IMR-90 (cell line): ENCODE results near the gene ELF5. TPM values are rescaled to one million over a fixed set of nuclear protein-coding genes. Genes with fewer than 3 reads are reported as not detected.
A peak's percentile ranks its signal among the peaks of the same experiment; 100 is the strongest.

Source experiments
- ATAC-seq: fragments of 200-7000 bp; cut with Tn5 transposase; 2 replicates; pipeline ENCODE4 v1.9.1; 2020; ENCODE audit warnings: low read depth, mild to moderate bottlenecking, moderate library complexity
- BruUV-seq: library from RNA; stranded (reverse); fragments of 400-500 nt; replicated peaks from 2 replicates; lab custom pipeline; 2021; lab: Mats Ljungman, UMichigan
- CTCF ChIA-PET: fragments of 300-600 bp; formaldehyde crosslinking; extraction: SDS; loops from one replicate; lab custom pipeline; 2021; ENCODE audit warnings: antibody characterized with exemption; lab: Yijun Ruan, JAX
- POLR2A ChIA-PET: fragments of 300-600 bp; sonication (Branson Sonifier 250); formaldehyde crosslinking; loops from one replicate; lab custom pipeline; 2022; ENCODE audit warnings: antibody characterized with exemption; ENCODE audit not compliant: unreplicated experiment; lab: Charles Lee
- DNase-seq: peaks from one replicate; pipeline ENCODE4 v3.0.0; 2013
- H2AFZ ChIP-seq: replicated peaks from 2 replicates; pipeline ENCODE3; 2013; ENCODE audit warnings: low read length, mild to moderate bottlenecking; ENCODE audit not compliant: poor library complexity
- H2AK5ac ChIP-seq: 2 replicates; pipeline ENCODE4 v1.6.1; 2013; ENCODE audit warnings: low read depth, low read length, inconsistent platforms
- H2AK9ac ChIP-seq: replicated peaks from 2 replicates; pipeline ENCODE3; 2013; ENCODE audit warnings: mild to moderate bottlenecking, low read depth, low read length, moderate library complexity; ENCODE audit not compliant: poor library complexity
- H2BK120ac ChIP-seq: 2 replicates; pipeline ENCODE4 v1.6.1; 2013; ENCODE audit warnings: low read depth, low read length, inconsistent platforms
- H2BK15ac ChIP-seq: 3 replicates; pipeline ENCODE4 v1.6.1; 2013; ENCODE audit warnings: low read depth, low read length, inconsistent platforms
- H2BK20ac ChIP-seq: 2 replicates; pipeline ENCODE4 v1.6.1; 2013; ENCODE audit warnings: low read depth, mild to moderate bottlenecking, inconsistent platforms, low read length, moderate library complexity
- H2BK5ac ChIP-seq: 2 replicates; pipeline ENCODE4 v1.6.1; 2013; ENCODE audit warnings: mild to moderate bottlenecking, low read depth, low read length, inconsistent platforms; ENCODE audit not compliant: poor library complexity, severe bottlenecking
- H3K14ac ChIP-seq: replicated peaks from 2 replicates; pipeline ENCODE4 v1.6.1; 2013; ENCODE audit warnings: low read depth, low read length, inconsistent platforms
- H3K18ac ChIP-seq: 2 replicates; pipeline ENCODE4 v1.6.1; 2013; ENCODE audit warnings: low read depth, low read length, control low read depth
- H3K23ac ChIP-seq: 2 replicates; pipeline ENCODE4 v1.6.1; 2013; ENCODE audit warnings: low read depth, low read length, inconsistent platforms
- H3K27ac ChIP-seq: 2 replicates; pipeline ENCODE4 v1.5.1; 2013; ENCODE audit warnings: mild to moderate bottlenecking, control low read depth, low read length; ENCODE audit not compliant: insufficient read depth
- H3K27me3 ChIP-seq: 2 replicates; pipeline ENCODE4 v1.6.1; 2013; ENCODE audit warnings: low read length; ENCODE audit not compliant: control insufficient read depth, insufficient read depth
- H3K36me3 ChIP-seq: 2 replicates; pipeline ENCODE4 v1.6.1; 2013; ENCODE audit warnings: low read length, mixed read lengths; ENCODE audit not compliant: control insufficient read depth, insufficient read depth
- H3K4ac ChIP-seq: 2 replicates; pipeline ENCODE4 v1.6.1; 2013; ENCODE audit warnings: low read depth, low read length, inconsistent platforms
- H3K4me1 ChIP-seq: 2 replicates; pipeline ENCODE4 v1.6.1; 2013; ENCODE audit warnings: low read length, mixed read lengths; ENCODE audit not compliant: control insufficient read depth, insufficient read depth
- H3K4me2 ChIP-seq: 2 replicates; pipeline ENCODE4 v1.6.1; 2013; ENCODE audit warnings: low read depth, mild to moderate bottlenecking, control low read depth, low read length, moderate library complexity
- H3K4me3 ChIP-seq: 2 replicates; pipeline ENCODE4 v1.5.1; 2013; ENCODE audit warnings: low read depth, mild to moderate bottlenecking, control low read depth, low read length, moderate library complexity; ENCODE audit not compliant: insufficient read depth
- H3K56ac ChIP-seq: 2 replicates; pipeline ENCODE4 v1.6.1; 2013; ENCODE audit warnings: low read length, inconsistent platforms; ENCODE audit not compliant: insufficient read depth; ENCODE audit errors: extremely low read depth
- H3K79me1 ChIP-seq, 2 experiments: 2 replicates each; pipeline ENCODE4 v1.6.1; 2013; ENCODE audit warnings: low read length in 2 of 2, inconsistent platforms in 1 of 2, low read depth in 1 of 2
- H3K9ac ChIP-seq: 2 replicates; pipeline ENCODE4 v1.6.1; 2013; ENCODE audit warnings: low read depth, low read length, control low read depth
- H3K9me1 ChIP-seq: 2 replicates; pipeline ENCODE4 v1.6.1; 2013; ENCODE audit warnings: low read length, inconsistent platforms; ENCODE audit not compliant: insufficient read depth
- H3K9me3 ChIP-seq: 2 replicates; pipeline ENCODE4 v1.6.1; 2013; ENCODE audit warnings: low read length; ENCODE audit not compliant: control insufficient read depth, insufficient read depth
- H4K20me1 ChIP-seq: 2 replicates; pipeline ENCODE4 v1.6.1; 2013; ENCODE audit warnings: low read length, inconsistent platforms; ENCODE audit not compliant: insufficient read depth
- H4K5ac ChIP-seq: 2 replicates; pipeline ENCODE4 v1.6.1; 2013; ENCODE audit warnings: mild to moderate bottlenecking, low read depth, low read length, control low read depth
- H4K8ac ChIP-seq, 2 experiments: 2 replicates each; pipeline ENCODE4 v1.6.1; 2013; ENCODE audit warnings: low read depth in 2 of 2, low read length in 2 of 2, control low read depth in 1 of 2, inconsistent platforms in 1 of 2
- H4K91ac ChIP-seq: 2 replicates; pipeline ENCODE4 v1.6.1; 2013; ENCODE audit warnings: low read depth, low read length, inconsistent platforms; ENCODE audit not compliant: insufficient read depth
- BHLHE40 ChIP-seq: fragments of 150-350 bp; IDR thresholded peaks from 2 replicates; pipeline ENCODE4 v1.6.1; 2016; ENCODE audit warnings: mild to moderate bottlenecking, low read depth, low read length
- CEBPB ChIP-seq: IDR thresholded peaks from 2 replicates; pipeline ENCODE4 v1.6.1; 2012; ENCODE audit warnings: low read depth, low read length, improper control_type of control experiment
- CHD1 ChIP-seq: IDR thresholded peaks from 2 replicates; pipeline ENCODE4 v1.6.1; 2012; ENCODE audit warnings: low read depth, low read length, improper control_type of control experiment
- FOS ChIP-seq: fragments of 150-350 bp; IDR thresholded peaks from 2 replicates; pipeline ENCODE4 v1.6.1; 2016; ENCODE audit warnings: low read depth, low read length
- MAFK ChIP-seq: IDR thresholded peaks from 2 replicates; pipeline ENCODE4 v1.6.1; 2012; ENCODE audit warnings: low read depth, low read length, improper control_type of control experiment
- MAZ ChIP-seq: IDR thresholded peaks from 2 replicates; pipeline ENCODE4 v1.6.1; 2012; ENCODE audit warnings: low read depth, mild to moderate bottlenecking, low read length, improper control_type of control experiment, moderate library complexity, borderline replicate concordance
- MXI1 ChIP-seq: IDR thresholded peaks from 2 replicates; pipeline ENCODE4 v1.6.1; 2012; ENCODE audit warnings: low read depth, mild to moderate bottlenecking, low read length, moderate library complexity, borderline replicate concordance
- NFE2L2 ChIP-seq: fragments of 150-350 bp; IDR thresholded peaks from 2 replicates; pipeline ENCODE4 v1.6.1; 2016; ENCODE audit warnings: low read depth, mild to moderate bottlenecking, low read length
- POLR2A ChIP-seq: IDR thresholded peaks from 2 replicates; pipeline ENCODE4 v1.6.1; 2012; ENCODE audit warnings: mild to moderate bottlenecking, low read depth, low read length
- RAD21 ChIP-seq: IDR thresholded peaks from 2 replicates; pipeline ENCODE4 v1.6.1; 2012; ENCODE audit warnings: low read length, improper control_type of control experiment
- RCOR1 ChIP-seq: IDR thresholded peaks from 2 replicates; pipeline ENCODE4 v1.6.1; 2012; ENCODE audit warnings: mild to moderate bottlenecking, low read length, improper control_type of control experiment; ENCODE audit not compliant: insufficient replicate concordance
- RFX5 ChIP-seq: IDR thresholded peaks from 2 replicates; pipeline ENCODE4 v1.8.0; 2012; ENCODE audit warnings: low read depth, mild to moderate bottlenecking, low read length, moderate library complexity
- SMC3 ChIP-seq: fragments of 150-350 bp; IDR thresholded peaks from 2 replicates; pipeline ENCODE4 v1.6.1; 2016; ENCODE audit warnings: low read depth, mild to moderate bottlenecking, antibody characterized with exemption, low read length, moderate library complexity
- WGBS, 2 experiments: methylation state at CpG; one replicate each; pipeline versions ENCODE4 v1.1.5 to v1.1.7; 2013; ENCODE audit warnings: missing lambda C conversion rate in 2 of 2; ENCODE audit not compliant: insufficient read length in 1 of 2; ENCODE audit errors: extremely low coverage in 2 of 2; 5-methylcytosine and 5-hydroxymethylcytosine counted together
- dilution Hi-C: fragments of 300-500 bp; cut with HindIII; formaldehyde crosslinking; loops from one replicate; pipeline ENCODE4 v1.14.3; 2018; ENCODE audit warnings: low sequenced_read_pairs; ENCODE audit not compliant: unreplicated experiment
- in situ Hi-C: fragments of 300-500 bp; cut with MboI; formaldehyde crosslinking; loops from 3 replicates; pipeline ENCODE4 v1.14.3; 2019; ENCODE audit warnings: low sequenced_read_pairs, inconsistent platforms, mixed read lengths
- intact Hi-C: fragments of 100-400 bp; cut with micrococcal nuclease; formaldehyde crosslinking; loops from 2 replicates; pipeline ENCODE4 v1.10.0; 2022
- polyA plus RNA-seq, 3 experiments: library from polyadenylated mRNA; depleted of rRNA; stranded (reverse); fragments of >200 nt; gene quantifications; 2 replicates each; pipeline ENCODE4 v1.2.3, GENCODE V29; 2012; ENCODE audit warnings: low replicate concordance in 1 of 3
- total RNA-seq: library from RNA; depleted of rRNA; stranded (reverse); fragments of >200 nt; gene quantifications from 2 replicates; pipeline ENCODE4 v1.2.3, GENCODE V29; 2012
- TF ChIP-seq, protein P1 (sequence below): fragments of 150-350 bp; IDR thresholded peaks from 2 replicates; pipeline ENCODE4 v1.6.1; 2017; ENCODE audit warnings: mild to moderate bottlenecking, antibody characterized with exemption, low read length, low read depth
- TF ChIP-seq, protein P2 (sequence below): conservative IDR thresholded peaks from 2 replicates; pipeline ENCODE4 v1.5.1; 2012; ENCODE audit warnings: mild to moderate bottlenecking, low read depth, low read length, improper control_type of control experiment
- TF ChIP-seq, protein P3 (sequence below): fragments of 150-350 bp; IDR thresholded peaks from 2 replicates; pipeline ENCODE4 v1.6.1; 2016; ENCODE audit warnings: low read depth, mild to moderate bottlenecking, low read length, moderate library complexity, borderline replicate concordance

Gene ELF5
- total and polyA plus RNA-seq, 2 of the 4 experiments (the other 2 are of a cell fraction), result not detected

DNA sequence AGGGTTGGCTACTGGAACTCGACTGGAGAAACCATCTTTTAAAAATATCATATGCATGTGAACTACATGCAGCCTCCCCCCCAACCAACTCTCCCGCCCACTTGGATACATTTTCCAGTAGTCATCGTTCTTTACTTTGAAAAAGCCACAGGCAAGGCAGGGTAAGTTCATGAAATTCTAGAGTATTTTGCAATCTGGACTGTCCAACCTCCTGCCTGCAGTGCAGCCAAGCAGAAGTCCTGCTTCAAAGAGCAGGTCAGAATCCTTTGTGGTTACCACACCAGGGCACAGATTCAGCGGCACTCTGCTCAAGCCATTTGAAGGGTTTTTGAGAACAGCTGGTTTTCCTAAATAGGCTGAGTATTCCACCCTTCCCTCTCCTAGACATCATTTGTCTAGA, 12.1 kb downstream of the ELF5 start:
- DNase-seq (peak; percentile 89), ATAC-seq (peak; percentile 97)
- Histone ChIP-seq H3K9ac (no peak overlapping the region), H2BK120ac (no peak overlapping the region), H3K4me1 (peaks cover 14% of the 10 kb centered on the region), H2BK15ac (no peak overlapping the region; the same call in 2 of the 3 replicates), H3K56ac (no peak overlapping the region), H4K8ac (no peak overlapping the region), H3K14ac (no peak overlapping the region), H3K9me3 (no peaks in the 10 kb centered on the region), H3K23ac (no peak overlapping the region), H3K27ac (no peak overlapping the region), H4K20me1 (no peaks in the 10 kb centered on the region), H4K91ac (no peak overlapping the region), H3K79me1 (no peaks in the 10 kb centered on the region), H4K5ac (no peak overlapping the region), H2AK5ac (no peak overlapping the region), H2AFZ (peak overlapping the region; percentile 65), H3K36me3 (no peaks in the 10 kb centered on the region), H3K27me3 (peaks cover 19% of the 10 kb centered on the region), H3K4me2 (peak overlapping the region; percentile 29), H3K9me1 (no peaks in the 10 kb centered on the region; the same call in 1 of the 2 replicates), H3K4ac (no peak overlapping the region), H2BK5ac (peak overlapping the region; percentile 1), H2BK20ac (0 out of 2 replicates have a peak overlapping the region, but pooled peaks have one; percentile 3), H3K18ac (no peak overlapping the region), H3K4me3 (no peak overlapping the region), H2AK9ac (no peak overlapping the region)
- CTCF ChIA-PET, result interaction anchor here (0.7 kb wide), 1 partner anchor 63 kb away, joined by 3 read pairs; no protein-coding TSS in a partner anchor
- dilution Hi-C loops (no loop called here), in situ Hi-C loops (no loop called here), intact Hi-C loops (no loop called here)
- TF ChIP-seq MAZ (0 out of 2 replicates have a peak, but pooled peaks have one; percentile 40), RFX5 (no peak), FOS (no peak), SMC3 (no peak), NFE2L2 (no peak), BHLHE40 (no peak), MAFK (0 out of 2 replicates have a peak, but pooled peaks have one; percentile 8), CHD1 (no peak), RCOR1 (no peak), MXI1 (no peak), POLR2A (no peak), CEBPB (peak; percentile 95), RAD21 (no peak)
- TF ChIP-seq, protein P1, sequence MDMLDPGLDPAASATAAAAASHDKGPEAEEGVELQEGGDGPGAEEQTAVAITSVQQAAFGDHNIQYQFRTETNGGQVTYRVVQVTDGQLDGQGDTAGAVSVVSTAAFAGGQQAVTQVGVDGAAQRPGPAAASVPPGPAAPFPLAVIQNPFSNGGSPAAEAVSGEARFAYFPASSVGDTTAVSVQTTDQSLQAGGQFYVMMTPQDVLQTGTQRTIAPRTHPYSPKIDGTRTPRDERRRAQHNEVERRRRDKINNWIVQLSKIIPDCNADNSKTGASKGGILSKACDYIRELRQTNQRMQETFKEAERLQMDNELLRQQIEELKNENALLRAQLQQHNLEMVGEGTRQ, result no peak
- TF ChIP-seq, protein P2, sequence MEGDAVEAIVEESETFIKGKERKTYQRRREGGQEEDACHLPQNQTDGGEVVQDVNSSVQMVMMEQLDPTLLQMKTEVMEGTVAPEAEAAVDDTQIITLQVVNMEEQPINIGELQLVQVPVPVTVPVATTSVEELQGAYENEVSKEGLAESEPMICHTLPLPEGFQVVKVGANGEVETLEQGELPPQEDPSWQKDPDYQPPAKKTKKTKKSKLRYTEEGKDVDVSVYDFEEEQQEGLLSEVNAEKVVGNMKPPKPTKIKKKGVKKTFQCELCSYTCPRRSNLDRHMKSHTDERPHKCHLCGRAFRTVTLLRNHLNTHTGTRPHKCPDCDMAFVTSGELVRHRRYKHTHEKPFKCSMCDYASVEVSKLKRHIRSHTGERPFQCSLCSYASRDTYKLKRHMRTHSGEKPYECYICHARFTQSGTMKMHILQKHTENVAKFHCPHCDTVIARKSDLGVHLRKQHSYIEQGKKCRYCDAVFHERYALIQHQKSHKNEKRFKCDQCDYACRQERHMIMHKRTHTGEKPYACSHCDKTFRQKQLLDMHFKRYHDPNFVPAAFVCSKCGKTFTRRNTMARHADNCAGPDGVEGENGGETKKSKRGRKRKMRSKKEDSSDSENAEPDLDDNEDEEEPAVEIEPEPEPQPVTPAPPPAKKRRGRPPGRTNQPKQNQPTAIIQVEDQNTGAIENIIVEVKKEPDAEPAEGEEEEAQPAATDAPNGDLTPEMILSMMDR, result no peak
- TF ChIP-seq, protein P3, sequence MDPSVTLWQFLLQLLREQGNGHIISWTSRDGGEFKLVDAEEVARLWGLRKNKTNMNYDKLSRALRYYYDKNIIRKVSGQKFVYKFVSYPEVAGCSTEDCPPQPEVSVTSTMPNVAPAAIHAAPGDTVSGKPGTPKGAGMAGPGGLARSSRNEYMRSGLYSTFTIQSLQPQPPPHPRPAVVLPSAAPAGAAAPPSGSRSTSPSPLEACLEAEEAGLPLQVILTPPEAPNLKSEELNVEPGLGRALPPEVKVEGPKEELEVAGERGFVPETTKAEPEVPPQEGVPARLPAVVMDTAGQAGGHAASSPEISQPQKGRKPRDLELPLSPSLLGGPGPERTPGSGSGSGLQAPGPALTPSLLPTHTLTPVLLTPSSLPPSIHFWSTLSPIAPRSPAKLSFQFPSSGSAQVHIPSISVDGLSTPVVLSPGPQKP, result no peak
- BruUV-seq, result no TSS peak
- WGBS, 2 experiments, result 0% methylated on average over 1 of the region's 4 CpGs; no CpG with 5 or more reads in 1 of the 2 experiments
- POLR2A ChIA-PET, result no interaction called here
